Hypothalamus (tissue), 51 donors: ENCODE data around the gene UBXN11.

Source experiments
- DNase-seq, 51 donors: peaks; one replicate each; lab custom pipeline; 2025; lab: John Stamatoyannopoulos, UW

The UBXN11 gene

GRCh38 chr1:26288311-26288941, 18.0 kb downstream of the UBXN11 start:
- peak in 1 of 51 donors; percentile 41 for DNase-seq

GRCh38 chr1:26287811-26288210, 18.6 kb downstream of the UBXN11 start:
- no peak for DNase-seq

- DNase-seq = no peak
These were observed 19.3 kb downstream of the UBXN11 start for GRCh38 chr1:26287033-26287711.

- DNase-seq = no peak
These were observed 20.4 kb downstream of the UBXN11 start for GRCh38 chr1:26286064-26286416.

- no peak for DNase-seq
These were observed 20.9 kb downstream of the UBXN11 start for GRCh38 chr1:26285366-26286063.

- DNase-seq = peak in 19 of 51 donors; percentile 10 to 80 (median 27)
These were observed 21.7 kb downstream of the UBXN11 start for GRCh38 chr1:26284597-26285347.

- no peak for DNase-seq
These were observed 22.4 kb downstream of the UBXN11 start for GRCh38 chr1:26283871-26284596.

- DNase-seq = peak in 1 of 51 donors; percentile 17
These were observed 23.1 kb downstream of the UBXN11 start for GRCh38 chr1:26283279-26283853.

- no peak for DNase-seq
These were observed 24.0 kb downstream of the UBXN11 start for GRCh38 chr1:26282401-26282918.

GRCh38 chr1:26281971-26282370, 24.5 kb downstream of the UBXN11 start:
- DNase-seq = no peak

GRCh38 chr1:26281091-26281958, 25.1 kb downstream of the UBXN11 start:
- no peak for DNase-seq

GRCh38 chr1:26280333-26281042, 25.9 kb downstream of the UBXN11 start:
- peak in 3 of 51 donors; percentile 35 to 46 (median 41) for DNase-seq

GRCh38 chr1:26279456-26280332, 26.7 kb downstream of the UBXN11 start, which contains the start of gene SH3BGRL3:
SH3BGRL3 (plus strand) TSS chr1:26280086; CDS start chr1:26280156, 70 bp downstream.
- DNase-seq = peak in 49 of 51 donors; percentile 18 to 90 (median 75)

- DNase-seq = peak in 2 of 51 donors; percentile 19 to 21
These were observed 27.5 kb downstream of the UBXN11 start for GRCh38 chr1:26278724-26279455.

GRCh38 chr1:26278303-26278702, 28.1 kb downstream of the UBXN11 start:
- DNase-seq = peak in 9 of 51 donors; percentile 12 to 38 (median 28)

- DNase-seq = no peak
These were observed 28.7 kb downstream of the UBXN11 start for GRCh38 chr1:26277719-26278118.
